ENCODE measurements around the gene HSP90AB1. TPM values are rescaled to one million over a fixed set of nuclear protein-coding genes. Genes with fewer than 3 reads are reported as not detected.
A peak's percentile ranks its signal among the peaks of the same experiment; 100 is the strongest.

Gene HSP90AB1
- total RNA-seq, 2 donors from 2014 or later: 1,019 to 1,822 TPM

- no peaks in the 10 kb centered on the region for H3K4me1 Mint-ChIP-seq
- H3K9me3 Mint-ChIP-seq: no peaks in the 10 kb centered on the region
- no peak overlapping the region for H3K27ac Mint-ChIP-seq
- no peak for ATAC-seq (replicated peaks)
- H3K4me3 Mint-ChIP-seq: no peak overlapping the region
- H3K27me3 Mint-ChIP-seq: peaks cover 30% of the 10 kb centered on the region
- peaks cover 36% of the 10 kb centered on the region for H3K36me3 Mint-ChIP-seq (ENCODE audit: low read depth)
Measured at GRCh38 chr6:44298864-44299263, 52.0 kb downstream of the HSP90AB1 start.

- Mint-ChIP-seq H3K9me3 (no peaks in the 10 kb centered on the region), H3K27me3 (peaks cover 20% of the 10 kb centered on the region), H3K27ac (peak overlapping the region; percentile 15), H3K36me3 (ENCODE audit: low read depth) (peaks cover 49% of the 10 kb centered on the region), H3K4me3 (no peak overlapping the region), H3K4me1 (no peaks in the 10 kb centered on the region)
- ATAC-seq (replicated peaks): no peak
Measured at GRCh38 chr6:44300292-44300823, 53.5 kb downstream of the HSP90AB1 start.

- no peak for ATAC-seq (replicated peaks)
- Mint-ChIP-seq H3K9me3 (no peaks in the 10 kb centered on the region), H3K4me3 (no peak overlapping the region), H3K27me3 (peaks cover 16% of the 10 kb centered on the region), H3K27ac (no peak overlapping the region), H3K4me1 (no peaks in the 10 kb centered on the region), H3K36me3 (ENCODE audit: low read depth) (peaks cover 57% of the 10 kb centered on the region)
Measured at GRCh38 chr6:44301106-44301505, 54.2 kb downstream of the HSP90AB1 start.

GRCh38 chr6:44301782-44302564 is 55.1 kb downstream of the HSP90AB1 start:
- no peak for ATAC-seq (replicated peaks)
- Mint-ChIP-seq H3K27me3 (peaks cover 8% of the 10 kb centered on the region), H3K4me3 (no peak overlapping the region), H3K4me1 (no peaks in the 10 kb centered on the region), H3K27ac (no peak overlapping the region), H3K36me3 (ENCODE audit: low read depth) (peaks cover 57% of the 10 kb centered on the region), H3K9me3 (no peaks in the 10 kb centered on the region)

- no peaks in the 10 kb centered on the region for H3K9me3 Mint-ChIP-seq
Measured at GRCh38 chr6:44302856-44303255, 56.0 kb downstream of the HSP90AB1 start.

More at GRCh38 chr6:44302856-44303255, 56.0 kb downstream of the HSP90AB1 start:
- ATAC-seq (replicated peaks): no peak
- Mint-ChIP-seq H3K4me3 (no peak overlapping the region), H3K27ac (no peak overlapping the region), H3K4me1 (no peaks in the 10 kb centered on the region), H3K27me3 (peaks cover 6% of the 10 kb centered on the region), H3K36me3 (ENCODE audit: low read depth) (peaks cover 59% of the 10 kb centered on the region)

Other genes starting within 250 kb of the HSP90AB1 start
- gene MRPL14, start 119.6 kb upstream of the HSP90AB1 start, total RNA-seq: 10 to 100 TPM; 29.3 to 54.0 TPM
- 10 to 100 TPM; 12.1 to 21.4 TPM for gene TMEM63B, start 119.5 kb upstream of the HSP90AB1 start, total RNA-seq
- 1 to 10 TPM in 1 of 2 donors, not detected in 1; 1.1 TPM for gene CAPN11, start 88.3 kb upstream of the HSP90AB1 start, total RNA-seq
- not detected for gene MYMX, start 30.2 kb upstream of the HSP90AB1 start, total RNA-seq
- 10 to 100 TPM; 40.8 to 80.8 TPM for gene SLC29A1, start 23.5 kb upstream of the HSP90AB1 start, total RNA-seq
- 10 to 100 TPM; 16.5 to 22.3 TPM for gene SLC35B2, start 10.4 kb downstream of the HSP90AB1 start, total RNA-seq
- gene NFKBIE, start 18.4 kb downstream of the HSP90AB1 start, total RNA-seq: 10 to 100 TPM; 20.5 to 26.9 TPM
- gene TMEM151B, start 23.3 kb downstream of the HSP90AB1 start, total RNA-seq: under 1 TPM; 0.05 to 0.19 TPM
- gene AARS2, start 66.2 kb downstream of the HSP90AB1 start, total RNA-seq: 10 to 100 TPM; 10.2 to 13.8 TPM
- not detected for gene SPATS1, start 95.5 kb downstream of the HSP90AB1 start, total RNA-seq
- gene CDC5L, start 140.6 kb downstream of the HSP90AB1 start, total RNA-seq: 10 to 100 TPM; 25.8 to 26.0 TPM